Endothelial cell of umbilical vein (primary cell): ENCODE measurements around the gene ZNF30.
A peak's percentile ranks its signal among the peaks of the same experiment; 100 is the strongest.

ENCODE experiments used
- EZH2 ChIP-seq: IDR thresholded peaks from 2 replicates; pipeline ENCODE4 v1.6.1; 2012; ENCODE audit warnings: borderline replicate concordance, low read depth, mild to moderate bottlenecking, moderate library complexity, low read length, inconsistent platforms; ENCODE audit not compliant: severe bottlenecking
- FOS ChIP-seq: IDR thresholded peaks from 2 replicates; pipeline ENCODE4 v1.6.1; 2011; ENCODE audit warnings: mild to moderate bottlenecking, low read length, moderate library complexity, borderline replicate concordance; ENCODE audit not compliant: insufficient read depth
- JUN ChIP-seq: IDR thresholded peaks from 2 replicates; pipeline ENCODE4 v1.6.1; 2011; ENCODE audit warnings: borderline replicate concordance, low read depth; ENCODE audit not compliant: insufficient read length, insufficient read depth
- MYC ChIP-seq: IDR thresholded peaks from one replicate; pipeline ENCODE4 v1.6.1; 2011; ENCODE audit warnings: mild to moderate bottlenecking, low read depth, low read length
- POLR2A ChIP-seq: IDR thresholded peaks from 2 replicates; pipeline ENCODE4 v1.6.1; 2012; ENCODE audit warnings: low read depth, mild to moderate bottlenecking, control low read depth, low read length
- POLR2AphosphoS5 ChIP-seq: IDR thresholded peaks from 2 replicates; pipeline ENCODE4 v1.6.1; 2012; ENCODE audit warnings: low read depth, mild to moderate bottlenecking, control low read depth, low read length, moderate library complexity; ENCODE audit not compliant: insufficient read depth
- TF ChIP-seq, protein P1 (sequence below), 2 donors: IDR thresholded peaks; 1 replicate in 1 of 2; 2 replicates in 1 of 2; pipeline ENCODE4 v1.5.1; 2011; ENCODE audit warnings: low read length in 2 of 2, mild to moderate bottlenecking in 2 of 2, moderate library complexity in 2 of 2, control low read depth in 1 of 2, inconsistent platforms in 1 of 2, low read depth in 1 of 2; ENCODE audit not compliant: insufficient read depth in 1 of 2; ENCODE audit errors: extremely low read depth in 1 of 2
- TF ChIP-seq, protein P2 (sequence below): IDR thresholded peaks from 2 replicates; pipeline ENCODE4 v1.6.1; 2011; ENCODE audit not compliant: insufficient read depth, insufficient read length

DNA sequence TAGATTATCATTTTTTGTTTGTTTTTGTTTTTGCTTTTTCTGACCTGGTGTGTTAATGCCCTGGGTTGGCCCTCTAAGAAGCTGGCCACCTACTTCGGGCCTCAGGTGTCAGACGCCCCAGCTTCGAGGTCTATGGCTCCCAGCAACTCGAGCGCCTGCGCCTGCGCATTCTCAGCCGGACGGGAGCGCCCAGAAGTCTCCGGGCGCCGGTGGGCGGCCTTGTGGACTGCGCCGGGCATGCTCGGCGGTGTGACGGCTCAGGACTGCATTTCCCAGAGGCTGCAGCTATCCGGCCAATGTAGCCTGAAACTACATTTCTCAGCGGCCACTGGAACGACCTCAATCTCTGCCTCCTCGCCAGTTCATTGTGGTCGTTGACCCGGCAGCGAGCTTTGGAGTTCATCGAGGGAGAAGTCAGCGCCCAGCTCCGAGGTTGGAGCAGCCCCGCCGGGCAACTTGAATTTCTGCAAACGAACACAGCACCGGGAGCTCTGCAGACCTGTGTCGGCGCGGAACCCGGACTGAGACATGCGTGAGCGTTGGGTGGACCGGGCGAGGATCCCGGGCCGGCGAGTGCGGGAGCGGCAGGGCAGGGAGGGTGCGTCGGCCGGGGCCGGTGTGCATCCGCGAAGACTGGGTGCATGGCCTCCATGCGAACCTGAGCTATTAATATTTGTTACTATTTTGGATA is at the start of gene ZNF30:
- TF ChIP-seq, protein P1, sequence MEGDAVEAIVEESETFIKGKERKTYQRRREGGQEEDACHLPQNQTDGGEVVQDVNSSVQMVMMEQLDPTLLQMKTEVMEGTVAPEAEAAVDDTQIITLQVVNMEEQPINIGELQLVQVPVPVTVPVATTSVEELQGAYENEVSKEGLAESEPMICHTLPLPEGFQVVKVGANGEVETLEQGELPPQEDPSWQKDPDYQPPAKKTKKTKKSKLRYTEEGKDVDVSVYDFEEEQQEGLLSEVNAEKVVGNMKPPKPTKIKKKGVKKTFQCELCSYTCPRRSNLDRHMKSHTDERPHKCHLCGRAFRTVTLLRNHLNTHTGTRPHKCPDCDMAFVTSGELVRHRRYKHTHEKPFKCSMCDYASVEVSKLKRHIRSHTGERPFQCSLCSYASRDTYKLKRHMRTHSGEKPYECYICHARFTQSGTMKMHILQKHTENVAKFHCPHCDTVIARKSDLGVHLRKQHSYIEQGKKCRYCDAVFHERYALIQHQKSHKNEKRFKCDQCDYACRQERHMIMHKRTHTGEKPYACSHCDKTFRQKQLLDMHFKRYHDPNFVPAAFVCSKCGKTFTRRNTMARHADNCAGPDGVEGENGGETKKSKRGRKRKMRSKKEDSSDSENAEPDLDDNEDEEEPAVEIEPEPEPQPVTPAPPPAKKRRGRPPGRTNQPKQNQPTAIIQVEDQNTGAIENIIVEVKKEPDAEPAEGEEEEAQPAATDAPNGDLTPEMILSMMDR (IDR thresholded peaks at IDR 0.05; ENCODE audit: extremely low read depth in 1 of 2, insufficient read depth in 1 of 2, low read depth in 1 of 2, low read length in 2 of 2), result no peak
- TF ChIP-seq EZH2 (no peak), POLR2AphosphoS5 (peak; percentile 66), JUN (no peak), POLR2A (peak; percentile 71), MYC (no peak), FOS (no peak)
- TF ChIP-seq, protein P2, sequence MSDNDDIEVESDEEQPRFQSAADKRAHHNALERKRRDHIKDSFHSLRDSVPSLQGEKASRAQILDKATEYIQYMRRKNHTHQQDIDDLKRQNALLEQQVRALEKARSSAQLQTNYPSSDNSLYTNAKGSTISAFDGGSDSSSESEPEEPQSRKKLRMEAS, result no peak
